LNCAP (cell line): ENCODE data around the gene POMT1.

Source experiments
- CTCF ChIP-seq: fragments of 450-650 bp; IDR thresholded peaks from 2 replicates; pipeline ENCODE4 v1.5.1; 2017; ENCODE audit warnings: mild to moderate bottlenecking

Gene POMT1

GRCh38 chr9:131467214-131467935 lies 35.3 kb upstream of the POMT1 start:
- no peak for TF ChIP-seq CTCF

GRCh38 chr9:131468031-131468430 lies 34.7 kb upstream of the POMT1 start:
- no peak for TF ChIP-seq CTCF

GRCh38 chr9:131469356-131469755 lies 33.4 kb upstream of the POMT1 start:
- TF ChIP-seq CTCF: no peak

GRCh38 chr9:131469951-131470350 lies 32.8 kb upstream of the POMT1 start:
- TF ChIP-seq CTCF: no peak

- TF ChIP-seq CTCF: no peak
Observed at GRCh38 chr9:131470581-131470991, 32.1 kb upstream of the POMT1 start.

- no peak for TF ChIP-seq CTCF
Observed at GRCh38 chr9:131473198-131473885, 29.4 kb upstream of the POMT1 start.

GRCh38 chr9:131473891-131474290 lies 28.8 kb upstream of the POMT1 start:
- TF ChIP-seq CTCF: no peak
